GM18858 (cell line): ENCODE results near the gene MAS1L.
"Not testable (repeated sequence)": the region's sequence is repeated elsewhere in the genome, so short reads cannot be mapped to it uniquely, and the experiment has no call there.

Experiments
- ATAC-seq: cut with Tn5 transposase; IDR thresholded peaks from one replicate; pipeline ENCODE4 v1.9.1; 2021; ENCODE audit not compliant: unreplicated experiment

The MAS1L gene

DNA sequence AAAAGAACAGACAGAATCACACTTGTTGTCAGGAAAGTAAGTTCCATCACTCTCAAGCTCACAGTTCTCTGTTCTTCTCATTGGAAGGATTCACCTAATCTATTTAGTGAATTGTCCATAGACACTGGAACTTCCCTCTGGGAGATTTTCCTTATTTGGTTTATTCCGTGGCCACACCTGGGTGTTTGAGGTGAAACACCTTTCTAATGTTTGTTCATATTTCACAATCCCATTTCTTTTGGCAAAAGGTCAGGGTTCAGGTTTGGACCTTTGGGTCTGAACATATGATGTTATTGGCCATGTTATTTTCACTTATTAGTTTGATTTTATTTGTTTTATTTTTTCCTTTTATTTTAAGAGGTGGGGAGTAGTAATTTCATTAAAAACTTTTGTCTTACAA lies 4.0 kb downstream of the MAS1L start:
- no peak for ATAC-seq

DNA sequence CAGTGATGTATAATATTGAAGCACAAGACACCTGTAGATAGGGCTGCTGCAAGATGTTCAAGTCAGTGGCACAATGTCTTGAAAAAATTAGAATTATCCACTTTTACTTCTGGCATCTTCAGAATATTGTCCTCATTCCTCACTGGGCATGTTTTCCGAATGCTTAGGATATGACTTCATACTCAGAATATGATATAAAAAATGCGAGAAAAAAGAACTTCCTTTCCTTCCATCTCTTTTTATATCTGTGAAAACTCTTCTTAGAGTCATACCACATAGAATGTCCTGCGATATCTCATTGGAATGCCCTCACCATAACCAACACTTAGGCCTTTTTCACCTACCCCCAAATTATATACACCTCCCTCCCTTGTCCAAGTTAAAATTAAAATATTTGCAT lies 4.6 kb downstream of the MAS1L start:
- ATAC-seq = no peak

DNA sequence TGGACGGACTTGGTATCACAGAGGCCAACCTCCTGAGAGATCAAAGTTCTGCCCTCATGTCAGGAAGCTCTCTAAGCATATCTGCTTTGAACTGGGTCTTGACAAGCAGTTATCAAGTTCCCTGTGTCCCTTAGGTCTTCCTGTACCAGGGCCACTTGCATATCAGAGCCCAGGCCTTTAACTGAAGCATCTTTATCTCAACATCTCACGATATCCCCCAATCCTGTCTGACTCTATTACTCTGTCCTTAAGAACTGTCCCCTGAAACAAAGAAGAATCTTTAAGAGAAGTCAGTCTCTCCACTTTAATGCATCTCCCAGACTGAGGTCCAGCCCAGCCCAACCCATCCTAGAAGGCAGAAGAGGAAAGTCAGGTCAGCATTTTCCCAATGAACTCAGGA lies 8.2 kb downstream of the MAS1L start:
- no peak for ATAC-seq

DNA sequence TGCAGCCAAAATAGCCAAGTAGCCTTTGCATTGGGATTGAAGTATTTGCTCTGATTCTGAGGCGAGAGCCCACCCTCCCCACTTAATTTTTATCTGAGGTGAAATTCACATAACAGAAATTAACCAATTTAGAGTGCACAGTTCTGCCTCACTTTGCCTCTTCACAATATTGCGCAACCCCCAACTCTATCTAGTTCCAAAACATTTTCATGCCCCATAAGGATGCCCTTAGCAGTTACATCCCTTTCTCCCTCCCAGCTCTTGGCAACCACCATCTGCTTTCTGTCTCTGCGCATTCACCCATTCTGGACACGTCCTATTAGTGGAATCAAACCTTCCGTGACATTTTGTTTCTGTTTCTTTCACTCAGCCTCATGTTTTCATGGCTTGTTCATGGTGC lies 9.0 kb downstream of the MAS1L start:
- ATAC-seq = no peak

DNA sequence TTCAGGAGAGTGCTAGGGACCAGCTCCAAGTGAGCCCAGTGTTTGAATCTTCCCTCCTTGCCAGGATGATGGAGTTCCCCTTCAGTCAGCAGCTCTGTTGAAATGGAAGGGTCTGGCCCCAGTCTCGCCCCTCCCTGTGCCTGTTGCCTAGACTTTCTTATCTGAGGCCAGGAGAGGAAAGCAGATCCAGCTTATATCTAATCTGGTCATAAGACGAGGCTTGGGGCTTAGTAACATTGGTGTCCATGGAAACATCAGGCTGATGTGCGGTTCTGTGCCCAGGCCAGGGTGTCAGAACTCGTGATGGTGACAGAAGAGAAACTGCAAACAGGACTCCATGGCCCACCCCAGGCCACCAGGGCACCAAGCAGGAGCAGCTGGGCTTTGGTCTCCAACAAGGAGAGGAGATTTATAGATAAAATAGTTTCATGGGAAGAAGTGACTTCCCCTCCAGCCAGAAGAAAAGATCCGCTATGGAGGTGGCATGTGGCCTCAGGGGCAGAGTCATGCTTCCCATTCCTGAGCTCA lies 9.8 kb downstream of the MAS1L start:
- ATAC-seq = no peak

DNA sequence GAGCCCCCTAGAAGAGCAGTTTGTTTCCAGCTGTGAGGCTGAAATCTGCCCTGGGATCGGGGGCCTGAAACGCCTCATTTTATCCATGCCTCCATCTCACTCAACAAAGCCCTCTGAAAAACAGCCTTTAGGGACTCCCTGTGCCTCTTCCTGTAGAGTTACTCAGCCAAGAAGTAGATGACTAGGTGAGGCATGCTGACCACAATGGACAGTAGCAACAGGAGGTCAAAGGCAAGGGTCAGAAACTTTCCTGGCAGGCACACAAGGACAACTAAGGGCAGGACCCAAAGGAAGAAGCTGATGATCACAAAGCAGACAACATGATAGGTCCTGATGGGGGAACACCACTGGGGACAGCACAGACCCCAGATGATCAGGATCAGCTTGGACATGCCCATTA lies 12.8 kb downstream of the MAS1L start:
- no peak for ATAC-seq

DNA sequence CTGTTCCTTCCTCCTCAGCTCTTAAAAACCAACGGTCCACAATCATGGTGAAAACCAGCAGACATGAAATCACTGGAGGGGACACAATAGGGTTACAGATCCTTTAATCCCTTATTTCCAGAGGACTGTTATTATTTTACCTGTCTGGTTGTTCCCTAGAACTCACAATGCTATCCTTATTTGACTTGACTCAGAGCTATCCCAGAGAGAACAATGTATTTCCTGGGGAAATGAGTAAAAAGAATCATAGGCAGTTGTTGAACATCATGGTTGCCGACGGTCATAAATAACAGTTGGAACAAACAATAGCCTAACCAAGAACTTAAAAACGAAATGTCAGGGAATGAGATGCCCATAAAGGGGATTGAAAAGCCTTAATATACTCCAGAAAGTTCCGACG lies 21.5 kb downstream of the MAS1L start:
- ATAC-seq = no peak

DNA sequence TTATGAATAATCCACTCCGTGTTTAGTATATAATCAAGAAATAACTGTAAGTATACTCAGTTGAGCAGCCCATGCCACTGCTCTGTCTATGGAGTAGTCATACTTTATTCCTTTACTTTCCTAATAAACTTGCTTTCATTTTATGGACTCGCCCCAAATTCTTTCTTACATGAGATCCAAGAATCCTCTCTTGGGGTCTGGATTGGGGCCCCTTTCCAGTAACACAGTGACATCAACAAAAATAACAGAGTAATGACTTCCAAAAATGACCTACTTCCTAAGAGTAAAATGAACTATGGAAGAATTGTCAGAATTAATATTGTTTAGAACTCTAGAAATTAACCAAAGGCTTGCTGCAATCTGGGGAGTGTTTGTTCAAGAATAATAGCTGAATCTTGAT lies 22.0 kb downstream of the MAS1L start:
- no peak for ATAC-seq

DNA sequence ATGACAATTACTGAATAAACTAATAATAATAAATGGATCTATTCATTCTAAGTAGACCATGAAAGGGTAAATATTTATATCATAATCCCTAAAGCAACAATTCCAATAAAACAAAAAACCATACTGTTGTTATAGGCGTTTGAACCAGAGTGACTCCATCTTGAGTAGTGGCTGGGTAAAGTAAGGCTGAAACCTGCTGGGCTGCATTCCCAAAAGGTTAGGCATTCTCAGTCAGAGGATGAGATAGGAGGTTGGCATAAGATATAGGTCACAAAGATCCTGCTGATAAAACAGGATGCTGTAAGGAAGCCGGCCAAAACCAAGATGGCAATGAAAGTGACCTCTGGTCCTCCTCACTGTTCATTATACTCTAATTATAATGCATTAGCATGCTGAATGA lies 22.5 kb downstream of the MAS1L start:
- ATAC-seq = no peak

DNA sequence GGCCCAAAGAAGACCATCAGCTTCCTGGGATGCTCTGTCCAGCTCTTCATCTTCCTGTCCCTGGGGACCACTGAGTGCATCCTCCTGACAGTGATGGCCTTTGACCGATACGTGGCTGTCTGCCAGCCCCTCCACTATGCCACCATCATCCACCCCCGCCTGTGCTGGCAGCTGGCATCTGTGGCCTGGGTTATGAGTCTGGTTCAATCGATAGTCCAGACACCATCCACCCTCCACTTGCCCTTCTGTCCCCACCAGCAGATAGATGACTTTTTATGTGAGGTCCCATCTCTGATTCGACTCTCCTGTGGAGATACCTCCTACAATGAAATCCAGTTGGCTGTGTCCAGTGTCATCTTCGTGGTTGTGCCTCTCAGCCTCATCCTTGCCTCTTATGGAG lies 25.7 kb downstream of the MAS1L start:
- no peak for ATAC-seq

DNA sequence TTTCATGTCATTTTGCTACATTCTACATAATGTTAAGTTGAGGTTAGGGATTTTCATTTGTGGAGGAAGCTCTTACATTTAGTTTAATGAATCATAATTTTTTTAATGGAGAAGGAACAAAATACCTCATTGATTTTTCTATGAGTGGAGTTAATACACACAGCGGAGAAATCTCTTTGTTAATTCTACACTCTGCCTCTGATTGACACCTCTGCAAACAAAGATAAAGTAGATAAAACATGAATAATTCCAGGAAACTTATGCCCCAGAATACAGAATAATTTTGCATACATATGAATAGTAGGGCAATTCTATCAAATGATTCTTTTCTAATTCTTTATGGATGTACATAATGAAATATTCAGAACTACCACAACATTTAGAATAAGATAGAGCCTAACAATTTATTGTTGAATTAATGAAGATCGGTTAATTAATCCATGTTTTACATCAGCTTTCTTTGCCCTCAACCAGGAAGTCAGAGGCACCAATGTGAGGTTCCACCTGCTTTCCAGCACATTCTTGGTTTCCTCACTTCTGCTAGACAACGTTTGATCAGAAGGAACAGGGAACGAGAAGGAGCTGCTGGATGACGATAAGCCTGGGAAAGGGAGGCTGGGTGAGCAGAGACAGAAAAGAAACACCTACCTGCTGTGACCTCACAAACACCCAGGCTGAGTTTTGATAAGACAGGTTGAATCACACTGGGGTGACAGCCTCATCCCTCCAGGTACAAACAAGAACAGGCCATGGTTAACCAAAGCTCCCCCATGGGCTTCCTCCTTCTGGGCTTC lies 26.5 kb downstream of the MAS1L start:
- no peak for ATAC-seq

DNA sequence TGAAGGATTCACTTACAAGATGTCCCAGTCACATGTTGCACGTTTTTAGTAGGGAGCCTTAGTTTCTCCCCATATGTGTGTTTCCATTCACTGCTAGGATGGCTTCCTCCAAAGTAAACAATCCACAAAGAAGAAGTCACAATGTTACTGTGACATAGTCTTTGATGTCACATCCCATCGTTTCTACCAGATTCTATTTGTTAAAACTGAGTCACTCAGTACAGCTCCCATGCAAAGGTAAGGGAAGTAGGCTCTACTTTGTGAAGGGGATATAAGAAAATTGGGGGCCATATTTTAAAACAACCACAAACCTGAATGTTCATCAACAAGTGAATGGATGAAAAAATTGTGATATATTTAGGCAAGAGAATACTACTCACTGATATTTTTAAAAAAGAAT lies 30.8 kb downstream of the MAS1L start, which contains the start of the genes OR11A1 and OR2H1:
TSS of gene OR11A1 (minus strand) at position 101 of the 400 bp plus-strand sequence. CDS start 29,430 bp downstream, outside the sequence.
TSS of gene OR2H1 (plus strand) at position 185 of the 400 bp plus-strand sequence. CDS start 4,615 bp downstream, outside the sequence.
- no peak for ATAC-seq

DNA sequence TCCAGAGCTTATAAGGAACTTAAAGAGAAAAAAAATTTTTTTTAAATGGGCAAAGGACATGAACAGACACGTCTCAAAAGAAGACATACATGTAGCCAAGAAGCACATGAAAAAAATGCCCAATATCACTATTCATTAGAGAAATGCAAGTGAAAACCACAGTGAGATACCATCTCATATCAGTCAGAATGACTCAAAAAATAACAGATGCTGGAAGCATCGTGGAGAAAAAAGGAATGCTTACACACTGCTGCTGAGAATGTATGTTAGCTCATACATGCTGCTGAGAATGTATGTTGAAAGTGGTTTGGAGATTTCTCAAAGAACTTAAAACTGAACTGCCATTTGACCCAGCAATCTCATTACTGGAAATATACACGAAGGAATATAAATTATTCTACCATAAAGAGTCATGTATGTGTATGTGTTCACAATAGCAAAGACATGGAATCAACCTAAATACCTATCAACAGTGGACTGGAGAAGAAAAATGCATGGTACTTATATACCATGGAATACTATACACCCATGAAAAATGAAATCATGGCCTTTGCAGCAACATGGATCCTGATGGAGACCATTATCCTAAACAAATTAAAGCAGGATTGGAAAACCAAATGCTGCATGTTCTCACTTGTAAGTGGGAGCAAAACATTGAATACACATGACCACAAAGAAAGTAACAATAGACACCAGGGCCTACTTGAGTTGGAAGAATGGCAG lies 36.1 kb downstream of the MAS1L start:
- no peak for ATAC-seq

DNA sequence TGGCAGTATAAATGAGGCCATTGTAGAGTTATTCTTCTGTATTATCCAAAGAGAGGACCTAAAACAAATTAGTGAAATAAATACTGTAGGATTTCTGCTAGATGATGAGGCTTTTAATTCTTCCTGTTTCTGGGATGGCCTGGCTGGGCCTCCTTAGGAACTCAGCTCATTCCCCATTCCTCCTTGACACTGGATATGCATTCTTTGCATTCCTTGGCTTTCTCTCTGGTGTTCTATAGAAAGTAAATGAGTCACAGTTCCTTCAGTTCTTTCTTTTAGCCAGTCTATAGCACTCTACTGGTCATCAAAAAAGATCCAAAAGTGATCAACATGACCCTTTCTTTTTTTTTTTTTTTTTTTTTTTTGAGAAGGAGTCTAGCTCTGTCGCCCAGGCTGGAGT lies 40.1 kb downstream of the MAS1L start:
- no peak for ATAC-seq

DNA sequence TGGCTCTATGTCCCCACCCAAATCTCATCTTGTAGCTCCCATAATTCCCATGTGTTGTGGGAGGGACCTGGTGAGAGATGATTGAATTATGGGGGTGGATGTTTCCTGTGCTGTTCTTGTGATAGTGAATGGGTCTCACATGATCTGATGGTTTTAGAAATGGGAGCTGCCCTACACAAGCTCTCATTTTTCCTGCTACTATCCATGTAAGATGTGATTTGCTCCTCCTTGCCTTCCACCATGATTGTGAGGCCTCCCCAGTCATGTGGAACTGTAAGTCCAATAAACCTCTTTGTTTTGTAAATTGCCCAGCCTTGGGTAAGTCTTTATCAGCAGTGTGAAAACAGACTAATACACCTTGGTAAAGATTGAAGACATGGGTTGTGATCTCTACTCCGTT lies 43.7 kb downstream of the MAS1L start:
- not testable (repeated sequence) for ATAC-seq

DNA sequence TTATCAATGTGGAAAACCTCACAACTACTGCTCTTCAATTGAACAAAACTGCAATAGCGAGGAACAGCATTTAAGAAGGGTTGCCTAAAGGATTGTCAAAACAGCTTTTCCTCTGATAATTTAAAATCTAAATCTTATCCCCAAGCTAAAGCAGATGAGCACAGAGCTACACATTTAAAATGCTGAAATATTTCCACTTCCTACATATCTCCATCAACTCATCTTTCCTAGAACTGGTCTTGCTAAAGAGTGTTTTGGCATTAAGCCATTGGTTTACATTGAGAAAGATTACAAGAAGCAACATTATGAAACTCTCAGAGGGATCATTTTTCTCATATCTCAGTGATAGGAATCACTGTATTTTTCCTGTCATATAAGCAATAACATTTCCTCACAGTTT lies 45.0 kb downstream of the MAS1L start:
- no peak for ATAC-seq

DNA sequence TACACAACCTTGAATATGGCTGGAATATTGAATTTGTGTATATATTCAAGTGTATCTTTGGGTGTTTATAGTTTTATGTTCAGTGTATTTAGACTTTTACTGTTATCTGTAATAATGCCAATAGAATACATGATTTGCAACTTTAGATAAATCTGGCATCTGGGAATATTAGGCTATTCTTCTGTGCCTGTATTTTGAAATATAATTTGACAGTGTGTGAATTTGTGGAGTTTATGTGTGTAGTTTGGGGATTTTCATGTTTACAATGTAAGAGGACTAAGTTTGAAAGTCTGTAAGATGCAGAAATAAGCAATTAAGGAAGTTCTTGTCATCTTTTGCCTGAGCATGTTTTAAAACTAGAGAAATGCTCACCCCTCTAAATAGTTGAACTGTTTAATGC lies 48.8 kb downstream of the MAS1L start, which contains the start of gene OR10C1:
TSS of gene OR10C1 (plus strand) at position 301 of the 400 bp plus-strand sequence. CDS start 710 bp downstream, outside the sequence.
- ATAC-seq = no peak

DNA sequence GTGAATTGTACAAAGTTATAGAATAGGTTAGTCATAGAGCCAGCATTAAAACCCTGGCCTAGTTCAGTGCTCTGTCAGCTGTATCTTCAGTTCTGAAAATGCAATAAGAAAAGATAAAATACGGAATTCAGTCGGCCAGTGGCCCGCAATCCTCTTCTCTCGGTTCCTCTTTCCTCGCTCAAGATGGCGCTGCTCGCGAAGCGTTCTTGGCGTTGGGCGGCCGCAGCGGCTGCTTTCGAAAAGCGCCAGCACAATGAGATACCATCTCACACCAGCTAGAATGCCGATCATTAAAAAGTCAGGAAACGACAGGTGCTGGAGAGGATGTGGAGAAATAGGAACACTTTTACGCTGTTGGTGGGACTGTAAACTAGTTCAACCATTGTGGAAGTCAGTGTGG lies 51.0 kb downstream of the MAS1L start:
- ATAC-seq = not testable (repeated sequence)
